Mucosa of gallbladder (tissue), 1 donor: ENCODE data around the gene USP22. TPM values are rescaled to one million over a fixed set of nuclear protein-coding genes. Genes with fewer than 3 reads are reported as not detected.
"Not testable (repeated sequence)": the region's sequence is repeated elsewhere in the genome, so short reads cannot be mapped to it uniquely, and the experiment has no call there.

ENCODE experiments used
- DNase-seq: peaks from one replicate; pipeline ENCODE4 v3.0.0-alpha.2; 2020; ENCODE audit warnings: low spot score
- total RNA-seq: library from RNA; stranded (reverse); gene quantifications from one replicate; pipeline ENCODE4 v1.2.1, GENCODE V29; 2021
- donor health status: DM: no; HTN: no; CAD: no.

The USP22 gene
- total RNA-seq = 196 TPM

GRCh38 chr17:21042458-21043295 lies at the start of gene USP22:
TSS of gene USP22 (minus strand) at chr17:21043011. CDS start at chr17:21042835, 176 bp downstream.
- no peak for DNase-seq

GRCh38 chr17:21090902-21091618 lies 48.2 kb upstream of the USP22 start:
- no peak for DNase-seq

GRCh38 chr17:21089933-21090901 lies 47.4 kb upstream of the USP22 start:
- DNase-seq = no peak

GRCh38 chr17:21089145-21089544 lies 46.3 kb upstream of the USP22 start:
- no peak for DNase-seq

GRCh38 chr17:21085707-21086106 lies 42.9 kb upstream of the USP22 start:
- DNase-seq = no peak

GRCh38 chr17:21085280-21085679 lies 42.5 kb upstream of the USP22 start:
- DNase-seq = not testable (repeated sequence)

- DNase-seq = no peak
These were observed 39.2 kb upstream of the USP22 start for GRCh38 chr17:21082001-21082436.

- DNase-seq = no peak
These were observed 36.4 kb upstream of the USP22 start for GRCh38 chr17:21079196-21079595.

GRCh38 chr17:21078016-21078780 lies 35.4 kb upstream of the USP22 start:
- no peak for DNase-seq

GRCh38 chr17:21077281-21077680 lies 34.5 kb upstream of the USP22 start:
- DNase-seq = no peak

- DNase-seq = no peak
These were observed 33.4 kb upstream of the USP22 start for GRCh38 chr17:21076242-21076641.

- DNase-seq = no peak
These were observed 32.9 kb upstream of the USP22 start for GRCh38 chr17:21075739-21076085.

- no peak for DNase-seq
These were observed 30.0 kb upstream of the USP22 start for GRCh38 chr17:21072745-21073197.

GRCh38 chr17:21066394-21066793 lies 23.6 kb upstream of the USP22 start:
- DNase-seq = no peak

- no peak for DNase-seq
These were observed 19.2 kb upstream of the USP22 start for GRCh38 chr17:21061971-21062526.

- no peak for DNase-seq
These were observed 18.5 kb upstream of the USP22 start for GRCh38 chr17:21061158-21061835.

GRCh38 chr17:21059761-21060160 lies 16.9 kb upstream of the USP22 start:
- no peak for DNase-seq

GRCh38 chr17:21058098-21058893 lies 15.5 kb upstream of the USP22 start:
- no peak for DNase-seq

- DNase-seq = not testable (repeated sequence)
These were observed 10.2 kb upstream of the USP22 start for GRCh38 chr17:21053056-21053455.
